Adipose tissue (tissue), 3 donors: Measurements from ENCODE around the gene G2E3. TPM values are rescaled to one million over a fixed set of nuclear protein-coding genes. Genes with fewer than 3 reads are reported as not detected.
"Not testable (repeated sequence)": the region's sequence is repeated elsewhere in the genome, so short reads cannot be mapped to it uniquely, and the experiment has no call there.

Source experiments
- H3K27ac ChIP-seq: one replicate; pipeline ENCODE4 v1.5.1; 2013; ENCODE audit warnings: low read depth, low read length
- WGBS, 3 donors: extraction: QIAGEN DNeasy Blood & Tissue Kit; methylation state at CpG; one replicate each; pipeline ENCODE4 v1.1.7; 2013; 5-methylcytosine and 5-hydroxymethylcytosine counted together
- polyA plus RNA-seq, 3 donors: library from polyadenylated mRNA; stranded (reverse); fragments of 200-250 nt; gene quantifications; one replicate each; pipeline ENCODE4 v1.2.3, GENCODE V29; 2013
- donor health status: healthy with polysubstance abuse.
- donor health status: Bipolar disorder and iron deficiency.
- donor health status: healthy.

G2E3 gene
- polyA plus RNA-seq: 1 to 10 TPM; 2.9 to 4.5 (median 4.2) TPM

DNA sequence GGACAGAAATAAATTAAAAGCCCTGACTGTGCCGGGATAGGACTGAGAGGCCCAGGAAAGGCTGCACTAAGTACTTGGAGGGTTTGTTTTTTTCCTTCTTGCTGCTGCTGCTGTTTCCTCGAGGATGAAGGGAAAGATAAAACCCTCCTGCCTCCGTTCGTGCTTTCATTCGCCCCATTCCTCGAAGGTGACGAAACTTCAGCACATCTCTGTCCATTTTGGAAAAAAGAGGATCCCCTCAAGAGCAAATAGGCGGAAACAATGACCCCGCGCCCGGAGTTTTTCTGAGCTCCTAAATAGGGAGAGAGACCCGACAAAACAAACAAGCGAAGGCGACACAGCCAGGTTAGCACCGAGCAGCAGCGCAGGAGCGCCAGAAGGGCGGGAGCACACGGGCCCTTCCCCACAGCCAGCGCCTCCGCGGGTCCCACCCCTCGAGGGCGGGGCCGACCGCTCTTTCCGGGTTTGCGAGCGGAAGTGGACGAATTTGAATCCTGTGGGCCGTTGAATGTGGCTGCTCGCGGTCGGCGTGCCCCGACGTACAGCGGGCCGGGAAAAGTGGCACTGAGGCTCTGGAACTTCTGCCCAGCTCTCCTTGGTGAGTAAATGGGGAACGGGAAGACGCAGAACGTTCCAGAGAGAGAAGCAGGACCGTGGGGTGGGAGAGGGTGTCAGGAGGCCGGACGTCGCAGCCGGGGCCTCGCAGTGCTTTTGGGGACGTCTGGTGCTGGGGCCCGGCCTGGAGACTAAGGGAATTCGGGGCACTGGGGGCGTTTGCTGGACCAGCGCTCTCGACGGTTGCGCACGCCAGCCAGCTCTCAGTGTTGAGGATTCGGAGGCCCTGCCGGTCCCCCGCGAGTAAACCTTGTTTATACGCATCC, at the start of gene G2E3:
Gene G2E3 (plus strand): TSS at position 484 of the 881 bp plus-strand sequence. CDS start 21,922 bp downstream, outside the sequence.
- no peak within 1 kb of the TSS for H3K27ac ChIP-seq
- 0 to 1% (median 1%) methylated on average over 62 of the region's 62 CpGs for WGBS, 3 donors

- 79 to 97% (median 89%) methylated on average over 2 of the region's 2 CpGs for WGBS, 3 donors
- H3K27ac ChIP-seq: no peak overlapping the region
These were observed 41.2 kb upstream of the G2E3 start for GRCh38 chr14:30517737-30518136.

DNA sequence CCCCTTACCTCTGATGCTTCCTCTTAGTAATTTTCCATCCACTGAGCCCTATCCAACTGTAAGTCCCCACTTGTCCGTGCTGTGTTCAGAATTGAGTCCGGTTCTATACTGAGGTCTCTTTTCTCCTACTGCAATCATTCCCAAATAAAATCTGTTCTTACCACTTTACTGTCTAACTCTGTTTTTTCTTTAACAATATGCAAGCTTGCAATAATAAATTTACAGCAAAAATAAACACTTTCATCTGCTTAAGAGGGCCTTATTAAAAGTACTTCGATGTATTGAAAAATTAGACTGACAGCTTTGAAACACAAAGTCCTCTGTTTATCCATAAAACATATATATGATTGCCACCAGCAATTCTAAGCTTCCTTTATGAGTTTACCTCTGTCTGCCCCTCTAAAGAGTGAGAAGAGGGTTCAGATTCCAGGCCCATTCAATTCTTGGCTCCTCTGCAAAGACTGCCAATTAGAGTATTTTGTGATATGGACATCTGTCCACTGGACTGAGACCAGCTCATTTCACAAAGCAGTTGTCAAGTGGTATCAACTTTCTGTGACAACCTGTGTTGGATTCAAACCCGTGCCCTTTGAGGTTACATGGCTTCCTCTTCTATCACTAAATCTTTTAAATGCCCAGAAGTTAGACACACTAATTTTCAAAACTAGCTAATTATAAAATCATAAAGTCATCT, 39.9 kb upstream of the G2E3 start:
- 89 to 93% (median 91%) methylated on average over 4 of the region's 4 CpGs for WGBS, 3 donors
- H3K27ac ChIP-seq: no peak overlapping the region

DNA sequence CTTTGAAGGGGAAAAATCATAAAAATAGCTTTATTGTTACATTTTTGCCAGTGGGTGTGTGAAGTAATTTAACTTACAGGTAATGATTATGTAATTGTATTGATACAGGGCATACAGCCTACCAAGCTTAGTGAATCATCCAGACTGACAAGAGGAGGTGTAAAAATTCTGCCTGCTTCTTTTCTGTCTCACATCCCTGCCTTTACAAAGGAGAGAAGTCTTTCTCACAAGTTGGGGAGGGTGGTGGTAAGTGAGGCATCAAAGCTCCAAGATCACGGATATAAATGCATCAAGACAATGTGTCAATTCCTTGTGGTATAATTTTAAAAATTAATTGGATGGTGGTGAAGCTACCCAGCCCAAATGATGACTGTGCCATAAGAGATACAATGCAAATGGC, 39.0 kb upstream of the G2E3 start:
- 86 to 91% (median 91%) methylated on average over 1 of the region's 1 CpG for WGBS, 3 donors
- H3K27ac ChIP-seq: no peak overlapping the region

DNA sequence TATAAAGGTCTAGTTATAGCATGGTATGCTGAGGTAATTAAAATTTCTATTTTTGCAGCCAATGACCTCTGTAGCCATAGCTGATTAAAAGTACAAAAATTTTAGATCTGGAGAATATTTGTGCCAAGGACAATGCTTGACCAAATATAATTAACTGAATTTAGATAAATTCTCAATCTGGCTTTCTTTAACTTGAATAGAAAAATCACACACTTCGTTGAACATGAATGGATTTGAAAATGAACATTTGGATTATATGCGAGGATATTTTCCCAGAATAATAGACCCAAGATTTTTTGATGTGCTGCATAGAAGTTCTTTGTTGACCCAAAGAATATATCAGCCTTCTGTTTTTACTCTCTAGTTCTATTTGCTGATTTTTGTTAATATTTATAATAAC, 38.4 kb upstream of the G2E3 start:
- H3K27ac ChIP-seq: no peak overlapping the region
- 84 to 95% (median 94%) methylated on average over 2 of the region's 2 CpGs for WGBS, 3 donors

GRCh38 chr14:30521899-30522736, 36.8 kb upstream of the G2E3 start:
- 31 to 37% (median 36%) methylated on average over 9 of the region's 9 CpGs for WGBS, 3 donors
- H3K27ac ChIP-seq: no peak overlapping the region

DNA sequence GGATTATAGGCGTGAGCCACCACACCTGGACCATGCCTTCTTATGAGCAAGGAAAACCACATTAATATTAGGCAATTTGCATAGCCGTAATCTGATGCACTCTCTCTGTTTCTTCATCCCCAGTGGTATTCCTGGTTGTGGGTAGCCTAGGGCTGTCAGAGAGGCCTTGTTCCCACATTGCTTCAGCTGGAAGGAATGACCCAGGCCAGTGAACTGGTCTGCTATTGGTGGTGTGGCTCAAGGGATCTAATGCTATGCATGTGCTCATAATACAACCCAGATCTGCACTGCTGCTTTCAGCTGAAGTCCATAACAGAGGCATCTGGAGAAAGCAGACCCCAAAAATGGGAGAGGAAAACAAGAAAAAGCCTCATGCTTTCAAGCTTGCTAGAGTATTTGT, 33.1 kb upstream of the G2E3 start:
- WGBS, 3 donors: 75 to 96% (median 77%) methylated on average over 2 of the region's 2 CpGs
- no peak overlapping the region for H3K27ac ChIP-seq

GRCh38 chr14:30527196-30527595, 31.8 kb upstream of the G2E3 start:
- H3K27ac ChIP-seq: no peak overlapping the region
- 90 to 95% (median 94%) methylated on average over 7 of the region's 7 CpGs for WGBS, 3 donors

DNA sequence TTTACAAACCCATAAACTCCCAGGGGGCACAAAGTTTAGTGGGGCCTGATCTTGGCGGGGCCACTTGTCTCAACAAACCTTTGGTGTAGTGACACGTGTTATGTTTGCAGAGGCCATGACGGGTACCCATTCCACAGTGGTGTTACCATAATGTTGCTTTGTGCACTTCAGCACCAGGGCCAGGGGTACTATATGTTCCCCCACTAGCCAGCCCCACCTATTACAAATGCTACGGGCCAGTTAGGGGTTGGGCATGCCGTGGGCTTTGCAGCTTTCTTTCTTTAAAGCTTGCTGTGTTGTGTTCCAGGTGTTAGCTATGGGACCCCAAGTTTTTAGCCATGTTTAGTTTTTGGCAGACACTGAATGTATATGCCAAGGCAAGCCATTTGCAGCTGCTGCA, 30.8 kb upstream of the G2E3 start:
- no peak overlapping the region for H3K27ac ChIP-seq
- 83 to 88% (median 85%) methylated on average over 5 of the region's 5 CpGs for WGBS, 3 donors

DNA sequence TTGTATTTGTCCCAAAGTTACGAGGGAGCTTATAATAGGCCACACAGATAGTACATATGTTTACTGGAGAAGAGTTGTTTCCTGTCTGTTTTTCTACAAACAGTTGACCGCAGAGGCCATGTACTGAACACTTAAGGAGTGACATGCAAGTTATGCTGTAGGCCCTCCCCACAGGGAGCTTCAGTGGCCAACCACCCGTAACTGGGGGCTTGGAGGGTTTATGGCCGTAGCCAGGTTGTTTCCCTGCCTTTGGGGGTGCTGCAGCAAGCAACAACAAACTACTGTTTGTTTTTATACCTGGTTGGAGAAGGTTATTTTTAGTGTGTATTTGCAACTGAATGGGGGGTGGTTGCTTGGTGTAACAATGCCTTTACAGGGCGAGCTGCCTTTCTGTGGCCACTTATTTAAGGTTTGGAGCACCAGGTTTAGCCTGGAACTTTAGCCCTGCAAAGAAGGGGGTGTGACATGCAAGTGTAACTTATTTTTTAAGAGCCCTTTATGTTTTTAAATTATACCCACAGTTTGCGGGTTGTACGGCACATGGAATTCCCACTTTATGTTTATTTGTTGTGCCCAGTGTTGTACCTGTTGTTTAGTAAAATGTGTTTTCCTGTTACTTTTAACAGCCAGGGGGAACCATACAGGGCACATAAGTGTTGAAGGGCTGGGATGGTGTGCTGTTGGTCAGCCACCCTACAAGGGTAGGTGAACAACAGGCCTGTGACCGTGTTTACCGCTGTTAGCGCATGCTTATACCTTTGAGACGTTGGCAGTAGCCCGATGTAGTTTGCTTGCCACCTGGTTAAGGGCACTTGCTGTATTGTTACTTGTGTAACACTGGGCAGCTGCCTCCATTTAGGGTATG, 29.9 kb upstream of the G2E3 start:
- no peak overlapping the region for H3K27ac ChIP-seq
- 92 to 94% (median 94%) methylated on average over 12 of the region's 12 CpGs for WGBS, 3 donors

- H3K27ac ChIP-seq: no peak overlapping the region
- 60 to 87% (median 84%) methylated on average over 5 of the region's 5 CpGs for WGBS, 3 donors
These were observed 26.7 kb upstream of the G2E3 start for GRCh38 chr14:30532264-30532663.

GRCh38 chr14:30533126-30533525, 25.8 kb upstream of the G2E3 start:
- no peak overlapping the region for H3K27ac ChIP-seq
- 92 to 97% (median 94%) methylated on average over 1 of the region's 1 CpG for WGBS, 3 donors

DNA sequence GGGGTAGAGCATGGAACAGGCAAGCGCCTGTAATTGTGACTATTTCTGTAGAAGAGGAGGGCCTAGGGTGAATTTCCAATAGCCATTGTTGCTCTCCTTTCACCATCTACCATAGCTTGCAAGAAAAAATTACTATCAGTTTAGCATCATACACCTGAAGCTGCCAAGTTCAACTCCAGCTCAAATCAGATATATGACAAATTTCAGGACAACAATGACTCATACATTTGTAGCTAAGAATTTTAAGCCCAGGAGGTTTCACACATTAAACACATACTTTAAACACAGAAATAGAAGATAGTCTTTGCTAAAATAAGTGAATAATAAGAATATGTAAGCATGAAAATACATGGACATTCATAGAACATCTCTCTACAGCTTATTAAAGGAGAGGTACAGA, 17.6 kb upstream of the G2E3 start:
- H3K27ac ChIP-seq: no peak overlapping the region
- 93 to 96% (median 93%) methylated on average over 1 of the region's 1 CpG for WGBS, 3 donors

DNA sequence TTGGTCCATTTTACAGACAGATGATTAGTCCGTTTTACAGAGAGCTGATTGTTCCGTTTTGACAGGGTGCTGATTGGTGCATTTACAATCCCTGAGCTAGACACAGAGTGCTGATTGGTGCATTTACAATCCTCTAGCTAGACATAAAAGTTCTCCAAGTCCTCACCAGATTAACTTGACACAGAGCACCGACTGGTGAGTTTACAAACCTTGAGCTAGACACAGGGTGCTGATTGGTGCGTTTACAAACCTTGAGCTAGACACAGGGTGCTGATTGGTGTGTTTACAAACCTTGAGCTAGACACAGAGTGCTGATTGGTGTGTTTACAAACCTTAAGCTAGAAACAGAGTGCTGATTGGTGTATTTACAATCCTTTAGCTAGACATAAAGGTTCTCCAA, 12.2 kb upstream of the G2E3 start:
- H3K27ac ChIP-seq: not testable (repeated sequence)
- WGBS, 3 donors: 76 to 91% (median 91%) methylated on average over 4 of the region's 4 CpGs

DNA sequence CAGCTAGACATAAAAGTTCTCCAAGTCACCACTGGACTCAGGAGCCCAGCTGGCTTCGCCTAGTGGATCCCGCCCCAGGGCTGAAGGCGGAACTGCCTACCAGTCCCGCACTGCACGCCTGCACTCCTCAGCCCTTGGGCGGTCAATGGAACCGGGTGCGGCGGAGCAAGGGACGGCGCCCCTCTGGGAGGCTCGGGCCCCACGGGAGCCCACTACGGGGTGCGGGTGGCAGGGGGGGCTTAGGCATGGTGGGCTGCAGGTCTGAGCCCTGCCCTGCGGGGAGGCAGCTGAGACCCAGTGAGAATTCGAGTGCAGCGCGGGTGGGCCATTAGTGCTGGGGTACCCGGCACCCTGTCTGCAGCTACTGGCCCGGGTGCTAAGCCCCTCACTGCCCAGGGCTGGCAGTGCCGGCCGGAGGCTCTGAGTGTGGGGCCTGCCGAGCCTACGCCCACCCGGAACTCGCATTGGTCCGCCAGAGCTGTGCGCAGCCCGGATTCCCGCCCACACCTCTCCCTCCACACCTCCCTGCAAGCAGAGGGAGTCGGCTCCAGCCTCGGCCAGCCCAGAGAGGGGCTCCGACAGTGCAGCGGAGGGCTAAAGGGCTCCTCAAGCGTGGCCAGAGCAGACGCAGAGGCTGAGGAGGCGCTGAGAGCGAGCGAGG, 11.4 kb upstream of the G2E3 start:
- H3K27ac ChIP-seq: no peak overlapping the region
- WGBS, 3 donors: 95 to 98% (median 96%) methylated on average over 36 to 40 of the region's 40 CpGs

GRCh38 chr14:30550335-30550734, 8.6 kb upstream of the G2E3 start:
- H3K27ac ChIP-seq: no peak overlapping the region

DNA sequence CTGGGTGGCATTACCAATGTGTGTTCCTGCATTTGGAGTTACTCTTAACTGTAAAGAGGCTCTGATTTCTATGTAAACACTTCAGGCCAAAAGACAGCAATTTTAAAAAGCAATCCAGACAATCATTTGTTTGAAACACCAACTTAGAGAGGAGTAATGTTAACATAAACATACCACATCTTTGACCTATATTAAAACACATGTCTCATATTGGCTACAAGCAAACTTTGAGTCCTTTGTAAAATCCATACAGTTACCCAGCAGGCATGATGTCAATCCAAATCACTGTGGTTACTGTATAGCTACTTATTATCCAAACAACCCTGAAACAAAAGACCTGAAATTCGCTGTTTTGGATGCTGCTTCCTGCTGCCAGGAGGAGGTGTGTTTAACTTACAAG, 7.5 kb upstream of the G2E3 start:
- H3K27ac ChIP-seq: no peak overlapping the region
- 44 to 64% (median 60%) methylated on average over 1 of the region's 1 CpG for WGBS, 3 donors
